H1 (cell line): ENCODE measurements around the gene PELO. TPM values are rescaled to one million over a fixed set of nuclear protein-coding genes. Genes with fewer than 3 reads are reported as not detected.

Source experiments
- CTCF ChIA-PET: fragments of 300-600 bp; sonication (Branson Sonifier 250); formaldehyde crosslinking; loops from one replicate; lab custom pipeline; 2021; ENCODE audit not compliant: partially characterized antibody; lab: Charles Lee
- POLR2A ChIA-PET: fragments of 300-600 bp; sonication (Branson Sonifier 250); formaldehyde crosslinking; loops from one replicate; lab custom pipeline; 2021; ENCODE audit warnings: inconsistent platforms; ENCODE audit not compliant: partially characterized antibody; lab: Charles Lee
- DNase-seq, 2 experiments: peaks; one replicate each; pipeline versions ENCODE4 v3.0.0 to v3.0.0-alpha.2; 2010 to 2022; ENCODE audit warnings: low spot score in 2 of 2, low read depth in 1 of 2, mixed read lengths in 1 of 2
- FAIRE-seq: peaks from 2 replicates; lab custom pipeline; 2011; peaks lifted over from hg19 to GRCh38; lab: Jason Lieb, UNC
- H2AFZ ChIP-seq: 2 replicates; pipeline ENCODE4 v1.8.1; 2012; ENCODE audit warnings: low read length, inconsistent platforms
- H2AK5ac ChIP-seq: 2 replicates; pipeline ENCODE4 v1.6.1; 2013; ENCODE audit warnings: low read depth, low read length
- H2BK120ac ChIP-seq: replicated peaks from 2 replicates; pipeline ENCODE3; 2013; ENCODE audit warnings: low read depth, low read length, inconsistent platforms
- H2BK12ac ChIP-seq: 2 replicates; pipeline ENCODE4 v1.6.1; 2013; ENCODE audit warnings: low read depth, low read length
- H2BK15ac ChIP-seq: 2 replicates; pipeline ENCODE4 v1.6.1; 2013; ENCODE audit warnings: low read length
- H2BK20ac ChIP-seq: 2 replicates; pipeline ENCODE4 v1.6.1; 2013; ENCODE audit warnings: low read length
- H2BK5ac ChIP-seq: 2 replicates; pipeline ENCODE4 v1.6.1; 2013; ENCODE audit warnings: low read depth, low read length
- H3K14ac ChIP-seq: 2 replicates; pipeline ENCODE4 v1.6.1; 2013; ENCODE audit warnings: inconsistent platforms; ENCODE audit not compliant: insufficient read length
- H3K18ac ChIP-seq: 2 replicates; pipeline ENCODE4 v1.6.1; 2013; ENCODE audit warnings: low read length; ENCODE audit errors: extremely low read depth
- H3K23ac ChIP-seq: 2 replicates; pipeline ENCODE4 v1.6.1; 2013; ENCODE audit warnings: inconsistent platforms; ENCODE audit not compliant: insufficient read length
- H3K23me2 ChIP-seq: 2 replicates; pipeline ENCODE4 v1.6.1; 2013; ENCODE audit warnings: low read depth, low read length
- H3K27ac ChIP-seq: 2 replicates; pipeline ENCODE4 v1.6.1; 2011; ENCODE audit warnings: low read depth, low read length, inconsistent platforms
- H3K27me3 ChIP-seq, 4 experiments: replicated peaks in 1 of 4; 1 replicate in 1 of 4; 2 replicates in 3 of 4; pipeline versions ENCODE4 v1.6.1 to v1.8.1; 2011 to 2013; ENCODE audit warnings: low read length in 3 of 4, mild to moderate bottlenecking in 3 of 4, inconsistent platforms in 2 of 4, mixed read lengths in 2 of 4, moderate library complexity in 1 of 4; ENCODE audit not compliant: control insufficient read depth in 3 of 4, insufficient read depth in 3 of 4; ENCODE audit errors: extremely low read depth in 1 of 4
- H3K36me3 ChIP-seq, 4 experiments: 2 replicates each; pipeline versions ENCODE4 v1.6.1 to v1.8.1; 2011 to 2013; ENCODE audit warnings: mild to moderate bottlenecking in 4 of 4, low read length in 3 of 4, moderate library complexity in 2 of 4, control low read depth in 1 of 4, inconsistent platforms in 1 of 4; ENCODE audit not compliant: insufficient read depth in 4 of 4, control insufficient read depth in 2 of 4
- H3K4ac ChIP-seq: replicated peaks from 2 replicates; pipeline ENCODE3; 2013; ENCODE audit warnings: low read length, low read depth, mixed read lengths, inconsistent platforms; ENCODE audit not compliant: insufficient read length
- H3K4me1 ChIP-seq, 4 experiments: replicated peaks in 1 of 4; 1 replicate in 1 of 4; 2 replicates in 3 of 4; pipeline versions ENCODE4 v1.6.1 to v1.8.1; 2011 to 2013; ENCODE audit warnings: low read length in 3 of 4, inconsistent platforms in 2 of 4, mixed read lengths in 1 of 4; ENCODE audit not compliant: insufficient read depth in 4 of 4, control insufficient read depth in 3 of 4
- H3K4me2 ChIP-seq, 2 experiments: 2 replicates each; pipeline versions ENCODE4 v1.6.1 to v1.8.1; 2011 to 2013; ENCODE audit warnings: low read depth in 2 of 2, low read length in 2 of 2, control low read depth in 1 of 2, inconsistent platforms in 1 of 2, mild to moderate bottlenecking in 1 of 2; ENCODE audit not compliant: insufficient read depth in 1 of 2
- H3K4me3 ChIP-seq, 4 experiments: fragments of 200-600, 300-600 bp in 1 of 4; sonication (generic), shearing (Covaris generic), sonication (Bioruptor Twin) in 1 of 4; 2 replicates each; pipeline versions ENCODE4 v1.5.1 to v1.8.1; 2011 to 2016; ENCODE audit warnings: low read length in 4 of 4, low read depth in 3 of 4, control low read depth in 2 of 4, inconsistent platforms in 2 of 4, mild to moderate bottlenecking in 2 of 4, mixed read lengths in 1 of 4, moderate library complexity in 1 of 4; ENCODE audit not compliant: insufficient read depth in 2 of 4; ENCODE audit errors: extremely low read depth in 1 of 4
- H3K56ac ChIP-seq: replicated peaks from 2 replicates; pipeline ENCODE3; 2013; ENCODE audit warnings: low read depth, mild to moderate bottlenecking, mixed read lengths, low read length, inconsistent platforms; ENCODE audit not compliant: insufficient read length
- H3K79me1 ChIP-seq: 2 replicates; pipeline ENCODE4 v1.6.1; 2013; ENCODE audit warnings: low read depth, low read length, control low read depth
- H3K79me2 ChIP-seq, 2 experiments: 2 replicates each; pipeline versions ENCODE4 v1.6.1 to v1.8.1; 2012 to 2013; ENCODE audit warnings: low read length in 2 of 2, mild to moderate bottlenecking in 2 of 2, inconsistent platforms in 1 of 2; ENCODE audit not compliant: insufficient read depth in 2 of 2, control insufficient read depth in 1 of 2
- H3K9ac ChIP-seq, 4 experiments: replicated peaks in 1 of 4; 1 replicate in 1 of 4; 2 replicates in 3 of 4; pipeline versions ENCODE4 v1.6.1 to v1.8.1; 2011 to 2013; ENCODE audit warnings: low read depth in 3 of 4, low read length in 3 of 4, control low read depth in 2 of 4, mild to moderate bottlenecking in 2 of 4, moderate library complexity in 2 of 4, inconsistent platforms in 1 of 4; ENCODE audit errors: extremely low read depth in 1 of 4
- H3K9me3 ChIP-seq, 2 experiments: 2 replicates each; pipeline versions ENCODE4 v1.6.1 to v1.8.1; 2012 to 2013; ENCODE audit warnings: mild to moderate bottlenecking in 2 of 2, moderate library complexity in 2 of 2, control low read depth in 1 of 2, inconsistent platforms in 1 of 2, low read depth in 1 of 2, low read length in 1 of 2, mixed read lengths in 1 of 2; ENCODE audit not compliant: insufficient read depth in 2 of 2
- H4K20me1 ChIP-seq, 2 experiments: replicated peaks in 1 of 2; 2 replicates each; pipeline versions ENCODE3 to v1.8.1; 2011 to 2013; ENCODE audit warnings: inconsistent platforms in 2 of 2, low read length in 2 of 2, mild to moderate bottlenecking in 1 of 2; ENCODE audit not compliant: insufficient read depth in 2 of 2, control insufficient read depth in 1 of 2
- H4K5ac ChIP-seq: 2 replicates; pipeline ENCODE4 v1.6.1; 2013; ENCODE audit warnings: low read length, low read depth, mixed read lengths, inconsistent platforms; ENCODE audit not compliant: insufficient read length
- H4K8ac ChIP-seq: 2 replicates; pipeline ENCODE4 v1.8.0; 2013; ENCODE audit warnings: mild to moderate bottlenecking, moderate library complexity, low read length, inconsistent platforms; ENCODE audit not compliant: insufficient read depth; ENCODE audit errors: extremely low read depth
- H4K91ac ChIP-seq: replicated peaks from 2 replicates; pipeline ENCODE3; 2013; ENCODE audit warnings: low read length, mixed read lengths, inconsistent platforms; ENCODE audit not compliant: insufficient read length
- CBX5 ChIP-seq: fragments of 300-800, 300-1000 bp; sonication (generic); IDR thresholded peaks from 2 replicates; pipeline ENCODE4 v1.7.1; 2016; ENCODE audit warnings: antibody characterized with exemption, low read length, low read depth
- CREB1 ChIP-seq: IDR thresholded peaks from 2 replicates; pipeline ENCODE4 v1.6.1; 2012; ENCODE audit warnings: inconsistent platforms
- SIRT6 ChIP-seq: IDR thresholded peaks from one replicate; pipeline ENCODE4 v1.7.1; 2012; ENCODE audit warnings: low read length, inconsistent platforms
- TEAD4 ChIP-seq: IDR thresholded peaks from 2 replicates; pipeline ENCODE4 v1.6.1; 2012; ENCODE audit warnings: low read depth, low read length, inconsistent platforms, mixed read lengths
- WGBS, 2 experiments: shearing (Covaris generic) in 1 of 2; methylation state at CpG; one replicate each; pipeline versions ENCODE4 v1.1.6 to v1.1.7; 2013 to 2015; ENCODE audit warnings: low lambda C conversion rate in 2 of 2, mixed read lengths in 2 of 2, inconsistent platforms in 1 of 2, low coverage in 1 of 2, missing lambda C conversion rate in 1 of 2; ENCODE audit not compliant: insufficient replicate concordance in 2 of 2, insufficient coverage in 1 of 2, insufficient read length in 1 of 2; ENCODE audit errors: extremely low coverage in 1 of 2, missing lambda C conversion rate in 1 of 2; 5-methylcytosine and 5-hydroxymethylcytosine counted together
- polyA plus RNA-seq, 7 experiments: library from polyadenylated mRNA; depleted of rRNA in 3 of 7; stranded (reverse) in 5 of 7; unstranded in 2 of 7; fragments of >200 nt in 5 of 7; fragments of 200-250 nt in 2 of 7; gene quantifications; 1 replicate in 5 of 7; 2 replicates in 1 of 7; 4 replicates in 1 of 7; pipeline versions ENCODE4 v1.2.1 to v1.2.3, GENCODE V29; 2011 to 2013; ENCODE audit warnings: missing spikeins in 2 of 7, mixed read lengths in 2 of 7
- total RNA-seq: library from RNA; stranded (reverse); fragmentation: NEBNext Ultra II Directional; extraction: Animal tissue kit (Norgen Biotek cat#: 25700); gene quantifications from 2 replicates; pipeline ENCODE4 v1.2.1, GENCODE V29; 2021
- TF ChIP-seq, protein P1 (sequence below): IDR thresholded peaks from 2 replicates; pipeline ENCODE4 v1.6.1; 2011; ENCODE audit warnings: low read depth, mild to moderate bottlenecking, low read length; ENCODE audit not compliant: insufficient read depth

Gene PELO
- total and polyA plus RNA-seq, 2 of the 8 experiments (the other 6 are each of a cell fraction or from before 2014, with no cell fraction given) = 10.8 to 18.5 TPM

DNA sequence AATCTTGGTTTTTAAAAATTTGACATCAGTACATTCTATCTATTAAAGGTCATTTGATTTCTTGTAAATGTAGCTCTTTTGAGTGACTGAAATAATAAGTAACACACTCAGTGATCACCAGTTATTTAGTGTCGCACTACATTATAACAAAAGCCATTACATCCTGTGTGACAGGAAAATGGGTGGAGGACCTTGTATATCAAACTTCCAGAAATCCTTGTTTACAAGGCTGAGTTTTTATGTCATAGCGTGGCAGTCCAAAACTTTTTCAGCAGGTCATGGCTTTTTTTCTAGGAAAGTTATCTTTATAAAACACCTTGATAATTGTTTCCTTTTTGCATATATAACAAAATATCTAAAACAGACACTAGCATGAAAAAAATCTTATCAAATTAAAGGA lies 14.4 kb upstream of the PELO start:
- Histone ChIP-seq H4K20me1 (no peaks in the 10 kb centered on the region), H3K23me2 (no peaks in the 10 kb centered on the region), H3K79me1 (no peaks in the 10 kb centered on the region), H2BK5ac (no peak overlapping the region), H3K4me3 (no peak overlapping the region), H4K8ac (no peak overlapping the region), H3K9ac (no peak overlapping the region), H2BK15ac (no peak overlapping the region), H3K27ac (no peak overlapping the region), H3K79me2 (no peaks in the 10 kb centered on the region), H4K91ac (no peak overlapping the region), H2AFZ (no peak overlapping the region), H2BK12ac (no peak overlapping the region), H3K36me3 (no peaks in the 10 kb centered on the region), H3K4ac (no peak overlapping the region), H3K9me3 (no peaks in the 10 kb centered on the region), H3K4me2 (no peak overlapping the region), H3K14ac (no peak overlapping the region), H4K5ac (no peak overlapping the region), H2BK20ac (no peak overlapping the region), H3K4me1 (peaks cover 0 to 3% (median 0%) of the 10 kb centered on the region in 4 experiments; a peak in 1 of 7 replicates), H3K27me3 (no peaks in the 10 kb centered on the region), H3K56ac (no peak overlapping the region), H3K23ac (no peak overlapping the region), H2BK120ac (no peak overlapping the region), H2AK5ac (no peak overlapping the region), H3K18ac (no peak overlapping the region)
- ChIA-PET CTCF (interaction anchor here (1.4 kb wide), 1 partner anchor 80 kb away, joined by 3 read pairs; no protein-coding TSS in a partner anchor), POLR2A (no interaction called here)
- 91% methylated on average over 2 of the region's 2 CpGs; no CpG with 5 or more reads in 1 of the 2 experiments for WGBS, 2 experiments
- FAIRE-seq (no peak), DNase-seq (no peak)
- TF ChIP-seq, protein P1, sequence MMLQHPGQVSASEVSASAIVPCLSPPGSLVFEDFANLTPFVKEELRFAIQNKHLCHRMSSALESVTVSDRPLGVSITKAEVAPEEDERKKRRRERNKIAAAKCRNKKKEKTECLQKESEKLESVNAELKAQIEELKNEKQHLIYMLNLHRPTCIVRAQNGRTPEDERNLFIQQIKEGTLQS = no peak
- TF ChIP-seq SIRT6 = no peak
- no peak for TF ChIP-seq TEAD4
- no peak for TF ChIP-seq CBX5
- TF ChIP-seq CREB1 = no peak
